Neutrophil (primary cell): ENCODE results near the gene RHOH.

Experiments used
- H3K27ac ChIP-seq: fragments of 200-600 bp; sonication (generic); 2 replicates; pipeline ENCODE4 v1.5.1; 2016; ENCODE audit warnings: mild to moderate bottlenecking, moderate library complexity
- H3K27me3 ChIP-seq: fragments of 200-600 bp; sonication (generic); 2 replicates; pipeline ENCODE4 v1.6.0; 2016; ENCODE audit warnings: mild to moderate bottlenecking
- H3K36me3 ChIP-seq: fragments of 200-600 bp; sonication (generic); 2 replicates; pipeline ENCODE4 v1.5.1; 2017
- H3K4me1 ChIP-seq, 2 experiments: fragments of 200-600 bp in 1 of 2; sonication (generic) in 1 of 2; 1 replicate in 1 of 2; 2 replicates in 1 of 2; pipeline versions ENCODE4 v1.5.1 to v1.6.1; 2013 to 2016; ENCODE audit warnings: low read depth in 1 of 2, low read length in 1 of 2, mild to moderate bottlenecking in 1 of 2, moderate library complexity in 1 of 2; ENCODE audit not compliant: control insufficient read depth in 1 of 2, insufficient read depth in 1 of 2
- H3K4me3 ChIP-seq, 2 experiments: fragments of 200-600 bp in 1 of 2; sonication (generic) in 1 of 2; 1 replicate in 1 of 2; 2 replicates in 1 of 2; pipeline ENCODE4 v1.5.1; 2013 to 2016; ENCODE audit warnings: low read depth in 1 of 2, low read length in 1 of 2, mild to moderate bottlenecking in 1 of 2, moderate library complexity in 1 of 2
- H3K9me3 ChIP-seq: fragments of 200-600 bp; sonication (generic); 2 replicates; pipeline ENCODE4 v1.5.1; 2016
- TF ChIP-seq, protein P1 (sequence below): fragments of 200-600 bp; sonication (generic); IDR thresholded peaks from 2 replicates; pipeline ENCODE4 v1.5.1; 2016; ENCODE audit warnings: antibody characterized with exemption

Gene RHOH

GRCh38 chr4:40216622-40217366, 20.0 kb downstream of the RHOH start:
- H3K27me3 ChIP-seq, result no peaks in the 10 kb centered on the region
- TF ChIP-seq, protein P1, sequence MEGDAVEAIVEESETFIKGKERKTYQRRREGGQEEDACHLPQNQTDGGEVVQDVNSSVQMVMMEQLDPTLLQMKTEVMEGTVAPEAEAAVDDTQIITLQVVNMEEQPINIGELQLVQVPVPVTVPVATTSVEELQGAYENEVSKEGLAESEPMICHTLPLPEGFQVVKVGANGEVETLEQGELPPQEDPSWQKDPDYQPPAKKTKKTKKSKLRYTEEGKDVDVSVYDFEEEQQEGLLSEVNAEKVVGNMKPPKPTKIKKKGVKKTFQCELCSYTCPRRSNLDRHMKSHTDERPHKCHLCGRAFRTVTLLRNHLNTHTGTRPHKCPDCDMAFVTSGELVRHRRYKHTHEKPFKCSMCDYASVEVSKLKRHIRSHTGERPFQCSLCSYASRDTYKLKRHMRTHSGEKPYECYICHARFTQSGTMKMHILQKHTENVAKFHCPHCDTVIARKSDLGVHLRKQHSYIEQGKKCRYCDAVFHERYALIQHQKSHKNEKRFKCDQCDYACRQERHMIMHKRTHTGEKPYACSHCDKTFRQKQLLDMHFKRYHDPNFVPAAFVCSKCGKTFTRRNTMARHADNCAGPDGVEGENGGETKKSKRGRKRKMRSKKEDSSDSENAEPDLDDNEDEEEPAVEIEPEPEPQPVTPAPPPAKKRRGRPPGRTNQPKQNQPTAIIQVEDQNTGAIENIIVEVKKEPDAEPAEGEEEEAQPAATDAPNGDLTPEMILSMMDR, result no peak
- H3K4me3 ChIP-seq, result no peak overlapping the region
- no peak overlapping the region for H3K27ac ChIP-seq
- no peaks in the 10 kb centered on the region for H3K4me1 ChIP-seq
- H3K9me3 ChIP-seq, result no peaks in the 10 kb centered on the region
- peaks cover 17% of the 10 kb centered on the region for H3K36me3 ChIP-seq

DNA sequence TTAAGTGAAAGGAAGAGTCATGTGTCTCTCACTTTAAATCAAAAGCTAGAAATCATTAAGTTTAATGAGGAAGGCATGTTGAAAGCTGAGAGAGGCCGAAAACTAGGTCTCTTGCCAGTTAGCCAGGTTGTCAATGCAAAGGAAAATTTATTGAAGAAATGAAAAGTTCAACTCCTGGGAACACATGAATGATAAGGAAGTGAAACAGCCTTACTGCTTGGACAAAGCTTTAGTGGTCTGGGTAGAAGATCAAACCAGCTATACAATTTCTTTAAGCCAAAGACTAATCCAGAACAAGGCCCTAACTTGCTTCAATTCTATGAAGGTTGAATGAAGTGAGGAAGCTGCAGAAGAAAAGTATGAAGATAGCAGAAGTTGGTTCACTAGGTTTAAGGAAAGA, 24.9 kb downstream of the RHOH start:
- H3K27me3 ChIP-seq, result no peaks in the 10 kb centered on the region
- peaks cover 16% of the 10 kb centered on the region for H3K36me3 ChIP-seq
- no peak overlapping the region for H3K4me3 ChIP-seq
- H3K4me1 ChIP-seq, result no peaks in the 10 kb centered on the region
- H3K9me3 ChIP-seq, result no peaks in the 10 kb centered on the region
- TF ChIP-seq, protein P1, result no peak
- H3K27ac ChIP-seq, result peak overlapping the region; percentile 27

- H3K27me3 ChIP-seq, result no peaks in the 10 kb centered on the region
- no peak overlapping the region for H3K27ac ChIP-seq
- H3K9me3 ChIP-seq, result no peaks in the 10 kb centered on the region
- H3K4me1 ChIP-seq, result peaks cover 0 to 5% of the 10 kb centered on the region in 2 experiments
- H3K4me3 ChIP-seq, result no peak overlapping the region
- peaks cover 8% of the 10 kb centered on the region for H3K36me3 ChIP-seq
- TF ChIP-seq, protein P1, result no peak
Observed at GRCh38 chr4:40223343-40223742, 26.5 kb downstream of the RHOH start.

DNA sequence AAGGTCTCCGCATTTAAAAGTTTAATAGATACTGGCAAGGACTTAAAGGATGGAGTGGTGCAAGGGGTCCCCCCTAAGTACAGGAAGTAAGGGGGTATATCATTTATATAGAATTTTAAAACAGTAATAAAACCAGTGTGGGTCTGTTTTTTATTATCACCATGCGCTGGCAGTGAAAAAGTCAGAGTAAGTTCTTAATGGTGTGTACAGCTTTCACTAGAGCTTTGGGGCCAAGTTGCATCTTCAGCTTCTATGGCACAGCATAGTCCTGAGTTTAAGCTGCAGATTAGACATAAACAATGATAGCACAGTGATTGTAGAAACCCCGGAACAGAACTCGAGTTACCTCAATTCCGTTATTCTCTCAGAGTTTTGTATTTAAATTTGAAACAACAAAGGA, 27.6 kb downstream of the RHOH start:
- H3K27ac ChIP-seq, result no peak overlapping the region
- no peak overlapping the region for H3K4me3 ChIP-seq
- no peaks in the 10 kb centered on the region for H3K9me3 ChIP-seq
- peaks cover 7% of the 10 kb centered on the region for H3K36me3 ChIP-seq
- TF ChIP-seq, protein P1, result no peak
- H3K27me3 ChIP-seq, result no peaks in the 10 kb centered on the region
- peaks cover 0 to 5% of the 10 kb centered on the region in 2 experiments for H3K4me1 ChIP-seq

DNA sequence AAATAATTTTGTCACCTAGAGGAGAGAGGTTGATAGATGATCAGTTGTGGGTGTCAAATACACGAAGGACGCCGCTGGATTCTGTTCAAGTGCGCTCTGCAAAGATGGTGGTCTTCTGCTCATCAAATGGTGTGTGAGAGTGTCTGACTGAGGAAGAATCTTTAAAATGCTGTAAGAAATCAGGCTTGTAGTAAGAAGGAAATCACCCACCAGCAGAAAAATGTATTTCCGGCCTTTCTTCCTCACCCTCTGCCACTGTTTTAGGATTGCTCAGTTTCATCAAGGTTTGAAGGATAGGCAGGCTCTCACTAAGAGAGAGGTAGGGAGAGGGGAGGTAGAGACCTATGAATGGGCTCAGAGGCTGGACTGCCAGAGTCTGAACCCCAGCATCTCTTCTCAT, 28.7 kb downstream of the RHOH start:
- H3K4me1 ChIP-seq, result peaks cover 6% of the 10 kb centered on the region in 2 experiments
- H3K36me3 ChIP-seq, result peaks cover 7% of the 10 kb centered on the region
- no peaks in the 10 kb centered on the region for H3K9me3 ChIP-seq
- TF ChIP-seq, protein P1, result no peak
- no peaks in the 10 kb centered on the region for H3K27me3 ChIP-seq
- no peak overlapping the region for H3K4me3 ChIP-seq
- H3K27ac ChIP-seq, result peak overlapping the region; percentile 31
